Fibroblast of lung (primary cell): Measurements from ENCODE around the gene GET3.

ENCODE experiments used
- CTCF ChIP-seq, 2 donors: IDR thresholded peaks in 1 of 2; conservative IDR thresholded peaks in 1 of 2; 1 replicate in 1 of 2; 2 replicates in 1 of 2; pipeline ENCODE4 v1.5.1; 2011 to 2012; ENCODE audit warnings: low read length in 2 of 2, control low read depth in 1 of 2, inconsistent platforms in 1 of 2, low read depth in 1 of 2, mild to moderate bottlenecking in 1 of 2
- EZH2 ChIP-seq: IDR thresholded peaks from 2 replicates; pipeline ENCODE4 v1.5.1; 2012; ENCODE audit warnings: low read length, control low read depth, mild to moderate bottlenecking; ENCODE audit errors: missing control alignments

GRCh38 chr19:12792051-12792852 is 55.0 kb downstream of the GET3 start:
- TF ChIP-seq EZH2 = no peak
- TF ChIP-seq CTCF (conservative IDR thresholded peaks at IDR 0.05 in 1 of 2, IDR thresholded peaks at IDR 0.05 in 1 of 2; ENCODE audit: low read depth in 1 of 2, low read length in 2 of 2) = no peak
